Panc1 (cell line): ENCODE measurements around the gene CXCR5.
A peak's percentile ranks its signal among the peaks of the same experiment; 100 is the strongest.

Experiments
- CTCF ChIP-seq: fragments of 450-650 bp; IDR thresholded peaks from 2 replicates; pipeline ENCODE4 v1.5.1; 2017; ENCODE audit warnings: mild to moderate bottlenecking
- POLR2AphosphoS5 ChIP-seq: IDR thresholded peaks from 2 replicates; pipeline ENCODE4 v1.6.1; 2012; ENCODE audit warnings: mild to moderate bottlenecking, low read depth, low read length, moderate library complexity
- REST ChIP-seq, 2 experiments: IDR thresholded peaks; 2 replicates each; pipeline ENCODE4 v1.6.1; 2011 to 2012; ENCODE audit warnings: low read depth in 2 of 2, control low read depth in 1 of 2, low read length in 1 of 2, mild to moderate bottlenecking in 1 of 2, moderate library complexity in 1 of 2; ENCODE audit not compliant: insufficient read depth in 1 of 2
- SIN3A ChIP-seq: IDR thresholded peaks from 2 replicates; pipeline ENCODE4 v1.6.1; 2012; ENCODE audit warnings: low read depth, mild to moderate bottlenecking, low read length, moderate library complexity, borderline replicate concordance; ENCODE audit not compliant: insufficient read depth

- TF ChIP-seq CTCF (no peak), SIN3A (no peak), POLR2AphosphoS5 (peak; percentile 46), REST (IDR thresholded peaks at IDR 0.05; ENCODE audit: insufficient read depth in 1 of 2, low read depth in 2 of 2, low read length in 1 of 2) (no peak)
These were observed 15.0 kb downstream of the CXCR5 start for GRCh38 chr11:118898400-118899295.
